Measurements from ENCODE around the gene SLC7A5.

- TF ChIP-seq CTCF (IDR thresholded peaks at IDR 0.05) (no peak), POLR2A (IDR thresholded peaks at IDR 0.05) (no peak)
These were observed 60.0 kb downstream of the SLC7A5 start for GRCh38 chr16:87809150-87809902.
